ENCODE results near the gene GANAB.
"Not testable (repeated sequence)": the region's sequence is repeated elsewhere in the genome, so short reads cannot be mapped to it uniquely, and the experiment has no call there.

Gene GANAB

GRCh38 chr11:62665599-62666258, 19.3 kb upstream of the GANAB start:
- Histone ChIP-seq H3K27me3 (ENCODE audit: control insufficient read depth in 1 of 2, insufficient read depth in 2 of 2, low read length in 2 of 2) (no peaks in the 10 kb centered on the region), H3K27ac (ENCODE audit: low read depth, low read length) (peak overlapping the region; percentile 95), H3K4me1 (ENCODE audit: insufficient read depth, low read length) (peaks cover 28% of the 10 kb centered on the region), H3K36me3 (ENCODE audit: insufficient read depth, low read length) (peaks cover 17% of the 10 kb centered on the region), H3K9ac (ENCODE audit: low read length) (peak overlapping the region; percentile 88), H3K9me3 (ENCODE audit: low read length) (no peaks in the 10 kb centered on the region), H3K4me3 (ENCODE audit: low read depth in 1 of 2, low read length in 2 of 2) (peak overlapping the region; percentile 75 to 91)

GRCh38 chr11:62665075-62665598, 18.7 kb upstream of the GANAB start, which contains the start of the genes C11orf98 and CSKMT:
Gene C11orf98 (minus strand): TSS chr11:62665210. CDS start chr11:62665169, 41 bp downstream.
Gene CSKMT (plus strand): TSS chr11:62665312. CDS start chr11:62665880, 568 bp downstream.
- peaks cover 17% of the 10 kb centered on the region for H3K36me3 ChIP-seq (ENCODE audit: insufficient read depth, low read length)
- peaks cover 28% of the 10 kb centered on the region for H3K4me1 ChIP-seq (ENCODE audit: insufficient read depth, low read length)
- H3K27ac ChIP-seq (ENCODE audit: low read depth, low read length) = peak within 1 kb of the TSS; percentile 95
- peak within 1 kb of the TSS; percentile 88 for H3K9ac ChIP-seq (ENCODE audit: low read length)
- H3K9me3 ChIP-seq (ENCODE audit: low read length) = no peaks in the 10 kb centered on the region
- H3K4me3 ChIP-seq (ENCODE audit: low read depth in 1 of 2, low read length in 2 of 2) = peak within 1 kb of the TSS; percentile 75 to 91
- H3K27me3 ChIP-seq (ENCODE audit: control insufficient read depth in 1 of 2, insufficient read depth in 2 of 2, low read length in 2 of 2) = no peaks in the 10 kb centered on the region

GRCh38 chr11:62664405-62665074, 18.1 kb upstream of the GANAB start:
- Histone ChIP-seq H3K4me1 (ENCODE audit: insufficient read depth, low read length) (peaks cover 28% of the 10 kb centered on the region), H3K4me3 (ENCODE audit: low read depth in 1 of 2, low read length in 2 of 2) (peak overlapping the region; percentile 75 to 91), H3K9ac (ENCODE audit: low read length) (peak overlapping the region; percentile 60), H3K27me3 (ENCODE audit: control insufficient read depth in 1 of 2, insufficient read depth in 2 of 2, low read length in 2 of 2) (no peaks in the 10 kb centered on the region), H3K36me3 (ENCODE audit: insufficient read depth, low read length) (peaks cover 17% of the 10 kb centered on the region), H3K27ac (ENCODE audit: low read depth, low read length) (peak overlapping the region; percentile 95), H3K9me3 (ENCODE audit: low read length) (no peaks in the 10 kb centered on the region)

GRCh38 chr11:62656796-62657429, 10.5 kb upstream of the GANAB start:
- Histone ChIP-seq H3K9ac (ENCODE audit: low read length) (no peak overlapping the region), H3K36me3 (ENCODE audit: insufficient read depth, low read length) (no peaks in the 10 kb centered on the region), H3K4me3 (ENCODE audit: low read depth in 1 of 2, low read length in 2 of 2) (no peak overlapping the region)

GRCh38 chr11:62654297-62654696, 7.9 kb upstream of the GANAB start:
- Histone ChIP-seq H3K4me3 (ENCODE audit: low read depth in 1 of 2, low read length in 2 of 2) (no peak overlapping the region), H3K4me1 (ENCODE audit: insufficient read depth, low read length) (peaks cover 14% of the 10 kb centered on the region), H3K27ac (ENCODE audit: low read depth, low read length) (no peak overlapping the region), H3K27me3 (ENCODE audit: control insufficient read depth in 1 of 2, insufficient read depth in 2 of 2, low read length in 2 of 2) (no peaks in the 10 kb centered on the region), H3K9ac (ENCODE audit: low read length) (no peak overlapping the region), H3K9me3 (ENCODE audit: low read length) (no peaks in the 10 kb centered on the region), H3K36me3 (ENCODE audit: insufficient read depth, low read length) (peaks cover 2% of the 10 kb centered on the region)

More at GRCh38 chr11:62656796-62657429, 10.5 kb upstream of the GANAB start:
- Histone ChIP-seq H3K27ac (ENCODE audit: low read depth, low read length) (no peak overlapping the region), H3K4me1 (ENCODE audit: insufficient read depth, low read length) (peaks cover 8% of the 10 kb centered on the region), H3K27me3 (ENCODE audit: control insufficient read depth in 1 of 2, insufficient read depth in 2 of 2, low read length in 2 of 2) (no peaks in the 10 kb centered on the region), H3K9me3 (ENCODE audit: low read length) (no peaks in the 10 kb centered on the region)

GRCh38 chr11:62652161-62653006, 6.0 kb upstream of the GANAB start:
- Histone ChIP-seq H3K27ac (ENCODE audit: low read depth, low read length) (peak overlapping the region; percentile 84), H3K27me3 (ENCODE audit: control insufficient read depth in 1 of 2, insufficient read depth in 2 of 2, low read length in 2 of 2) (no peaks in the 10 kb centered on the region), H3K9ac (ENCODE audit: low read length) (peak overlapping the region; percentile 99), H3K4me1 (ENCODE audit: insufficient read depth, low read length) (peaks cover 14% of the 10 kb centered on the region), H3K4me3 (ENCODE audit: low read depth in 1 of 2, low read length in 2 of 2) (peak overlapping the region; percentile 55 to 84), H3K36me3 (ENCODE audit: insufficient read depth, low read length) (peaks cover 21% of the 10 kb centered on the region), H3K9me3 (ENCODE audit: low read length) (no peaks in the 10 kb centered on the region)

GRCh38 chr11:62650283-62650682, 3.9 kb upstream of the GANAB start:
- H3K4me3 ChIP-seq (ENCODE audit: low read depth in 1 of 2, low read length in 2 of 2); H3K27ac ChIP-seq (ENCODE audit: low read depth, low read length); H3K9me3 ChIP-seq (ENCODE audit: low read length); H3K27me3 ChIP-seq (ENCODE audit: control insufficient read depth in 1 of 2, insufficient read depth in 2 of 2, low read length in 2 of 2); H3K9ac ChIP-seq (ENCODE audit: low read length): not testable (repeated sequence)
- peaks cover 22% of the 10 kb centered on the region for H3K36me3 ChIP-seq (ENCODE audit: insufficient read depth, low read length)
- peaks cover 28% of the 10 kb centered on the region for H3K4me1 ChIP-seq (ENCODE audit: insufficient read depth, low read length)

- H3K27ac ChIP-seq (ENCODE audit: low read depth, low read length) = no peak overlapping the region
- no peaks in the 10 kb centered on the region for H3K9me3 ChIP-seq (ENCODE audit: low read length)
- H3K4me3 ChIP-seq (ENCODE audit: low read depth in 1 of 2, low read length in 2 of 2) = no peak overlapping the region
- peaks cover 32% of the 10 kb centered on the region for H3K4me1 ChIP-seq (ENCODE audit: insufficient read depth, low read length)
- H3K27me3 ChIP-seq (ENCODE audit: control insufficient read depth in 1 of 2, insufficient read depth in 2 of 2, low read length in 2 of 2) = no peaks in the 10 kb centered on the region
- H3K9ac ChIP-seq (ENCODE audit: low read length) = no peak overlapping the region
- peaks cover 23% of the 10 kb centered on the region for H3K36me3 ChIP-seq (ENCODE audit: insufficient read depth, low read length)
Observed at GRCh38 chr11:62649486-62649885, 3.1 kb upstream of the GANAB start.

GRCh38 chr11:62648967-62649364, 2.6 kb upstream of the GANAB start:
- no peak overlapping the region for H3K27ac ChIP-seq (ENCODE audit: low read depth, low read length)
- H3K9me3 ChIP-seq (ENCODE audit: low read length) = no peaks in the 10 kb centered on the region
- no peak overlapping the region for H3K4me3 ChIP-seq (ENCODE audit: low read depth in 1 of 2, low read length in 2 of 2)
- no peaks in the 10 kb centered on the region for H3K27me3 ChIP-seq (ENCODE audit: control insufficient read depth in 1 of 2, insufficient read depth in 2 of 2, low read length in 2 of 2)
- H3K4me1 ChIP-seq (ENCODE audit: insufficient read depth, low read length) = peaks cover 32% of the 10 kb centered on the region
- H3K9ac ChIP-seq (ENCODE audit: low read length) = no peak overlapping the region
- peaks cover 27% of the 10 kb centered on the region for H3K36me3 ChIP-seq (ENCODE audit: insufficient read depth, low read length)

GRCh38 chr11:62648185-62648966, 2.0 kb upstream of the GANAB start:
- Histone ChIP-seq H3K4me1 (ENCODE audit: insufficient read depth, low read length) (peaks cover 32% of the 10 kb centered on the region), H3K4me3 (ENCODE audit: low read depth in 1 of 2, low read length in 2 of 2) (no peak overlapping the region), H3K36me3 (ENCODE audit: insufficient read depth, low read length) (peaks cover 27% of the 10 kb centered on the region), H3K9ac (ENCODE audit: low read length) (no peak overlapping the region), H3K27me3 (ENCODE audit: control insufficient read depth in 1 of 2, insufficient read depth in 2 of 2, low read length in 2 of 2) (no peaks in the 10 kb centered on the region), H3K9me3 (ENCODE audit: low read length) (no peaks in the 10 kb centered on the region), H3K27ac (ENCODE audit: low read depth, low read length) (no peak overlapping the region)

Measured in muscle layer of colon (tissue), 2 donors.